Right atrium auricular region (tissue), 2 donors: Measurements from ENCODE around the gene MAJIN. TPM values are rescaled to one million over a fixed set of nuclear protein-coding genes. Genes with fewer than 3 reads are reported as not detected.
A peak's percentile ranks its signal among the peaks of the same experiment; 100 is the strongest.

Source experiments
- DNase-seq: peaks from one replicate; pipeline ENCODE4 v3.0.0-alpha.2; 2019; ENCODE audit warnings: low spot score
- H3K27ac ChIP-seq, 2 donors: fragments of 200-600 bp; sonication (generic); 1 replicate in 1 of 2; 2 replicates in 1 of 2; pipeline ENCODE4 v1.5.1; 2016 to 2019
- H3K27me3 ChIP-seq, 2 donors: fragments of 200-600 bp; sonication (generic); one replicate each; pipeline versions ENCODE4 v1.5.1 to v1.6.0; 2017 to 2019
- H3K36me3 ChIP-seq: fragments of 200-600 bp; sonication (generic); one replicate; pipeline ENCODE4 v1.5.1; 2016
- H3K4me1 ChIP-seq, 2 donors: fragments of 200-600 bp; sonication (generic); one replicate each; pipeline versions ENCODE4 v1.5.1 to v1.6.0; 2017 to 2019
- H3K4me3 ChIP-seq, 2 donors: fragments of 200-600 bp; sonication (generic); 1 replicate in 1 of 2; 2 replicates in 1 of 2; pipeline ENCODE4 v1.5.1; 2017 to 2019; ENCODE audit warnings: mild to moderate bottlenecking in 1 of 2, moderate library complexity in 1 of 2
- H3K9me3 ChIP-seq, 2 donors: fragments of 200-600 bp; sonication (generic); one replicate each; pipeline ENCODE4 v1.5.1; 2019
- total RNA-seq, 2 donors: library from RNA; depleted of rRNA; stranded (reverse); fragments of >200 nt; gene quantifications; one replicate each; pipeline ENCODE4 v1.1.0, GENCODE V29; 2016
- TF ChIP-seq, protein P1 (sequence below), 2 donors: fragments of 200-600 bp; sonication (generic); IDR thresholded peaks; one replicate each; pipeline ENCODE4 v1.5.1; 2019; ENCODE audit warnings: antibody characterized with exemption in 2 of 2

The MAJIN gene
- total RNA-seq, 2 donors from 2014 or later, result not detected

DNA sequence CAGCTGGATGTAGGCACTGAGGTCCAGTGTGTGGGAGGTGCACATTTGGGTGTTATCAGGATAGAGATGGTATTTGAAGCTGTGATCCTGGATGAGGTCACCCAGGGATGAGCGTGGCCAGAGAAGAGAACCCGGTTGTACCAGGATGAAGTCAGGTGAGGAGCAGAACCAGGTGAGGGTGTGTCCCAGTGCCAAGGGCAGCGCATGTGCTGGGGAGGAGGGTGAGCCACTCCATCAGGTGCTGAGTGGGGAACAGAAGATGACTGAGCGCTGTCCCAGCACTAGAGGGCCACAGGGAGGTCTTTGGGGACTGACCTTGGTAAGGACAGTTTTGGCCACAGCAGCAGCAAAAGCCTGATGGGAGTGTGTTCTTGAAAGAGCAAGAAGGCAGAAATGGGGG, 44.8 kb upstream of the MAJIN start:
- no peak overlapping the region for H3K4me3 ChIP-seq
- H3K27ac ChIP-seq, result no peak overlapping the region
- no peaks in the 10 kb centered on the region for H3K9me3 ChIP-seq
- H3K27me3 ChIP-seq, result no peaks in the 10 kb centered on the region
- TF ChIP-seq, protein P1, sequence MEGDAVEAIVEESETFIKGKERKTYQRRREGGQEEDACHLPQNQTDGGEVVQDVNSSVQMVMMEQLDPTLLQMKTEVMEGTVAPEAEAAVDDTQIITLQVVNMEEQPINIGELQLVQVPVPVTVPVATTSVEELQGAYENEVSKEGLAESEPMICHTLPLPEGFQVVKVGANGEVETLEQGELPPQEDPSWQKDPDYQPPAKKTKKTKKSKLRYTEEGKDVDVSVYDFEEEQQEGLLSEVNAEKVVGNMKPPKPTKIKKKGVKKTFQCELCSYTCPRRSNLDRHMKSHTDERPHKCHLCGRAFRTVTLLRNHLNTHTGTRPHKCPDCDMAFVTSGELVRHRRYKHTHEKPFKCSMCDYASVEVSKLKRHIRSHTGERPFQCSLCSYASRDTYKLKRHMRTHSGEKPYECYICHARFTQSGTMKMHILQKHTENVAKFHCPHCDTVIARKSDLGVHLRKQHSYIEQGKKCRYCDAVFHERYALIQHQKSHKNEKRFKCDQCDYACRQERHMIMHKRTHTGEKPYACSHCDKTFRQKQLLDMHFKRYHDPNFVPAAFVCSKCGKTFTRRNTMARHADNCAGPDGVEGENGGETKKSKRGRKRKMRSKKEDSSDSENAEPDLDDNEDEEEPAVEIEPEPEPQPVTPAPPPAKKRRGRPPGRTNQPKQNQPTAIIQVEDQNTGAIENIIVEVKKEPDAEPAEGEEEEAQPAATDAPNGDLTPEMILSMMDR (IDR thresholded peaks at IDR 0.05), result no peak
- peaks cover 21% of the 10 kb centered on the region for H3K36me3 ChIP-seq
- no peak for DNase-seq
- peaks cover 0 to 27% of the 10 kb centered on the region in 2 donors for H3K4me1 ChIP-seq

DNA sequence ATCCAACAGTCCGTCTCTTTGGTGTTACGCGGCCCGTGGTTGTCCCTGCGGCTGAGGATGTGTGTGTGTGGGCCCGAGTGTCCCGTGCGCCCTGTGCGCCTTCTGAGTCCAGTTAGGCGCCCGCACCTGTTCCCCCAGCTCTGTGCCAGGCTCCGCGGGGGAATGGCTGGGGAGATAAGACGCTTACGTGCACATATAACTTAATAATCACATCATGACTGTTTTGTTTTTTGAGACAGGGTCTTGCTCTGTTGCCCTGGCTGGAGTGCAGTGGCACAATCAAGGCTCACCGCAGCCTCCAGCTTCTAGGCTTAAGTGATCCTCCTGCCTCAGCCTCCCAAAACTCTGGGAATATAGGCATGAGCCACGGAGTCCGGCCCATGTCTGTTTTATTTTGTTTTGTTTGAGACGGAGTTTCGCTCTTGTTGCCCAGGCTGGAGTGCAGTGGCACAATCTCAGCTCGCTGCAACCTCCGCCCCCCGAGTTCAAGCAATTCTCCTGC, 42.9 kb upstream of the MAJIN start:
- Histone ChIP-seq H3K27ac (peak overlapping the region; percentile 97 to 100), H3K9me3 (no peaks in the 10 kb centered on the region), H3K27me3 (no peaks in the 10 kb centered on the region), H3K36me3 (peaks cover 10% of the 10 kb centered on the region), H3K4me1 (peaks cover 0 to 27% of the 10 kb centered on the region in 2 donors), H3K4me3 (peak overlapping the region; percentile 65 to 85)
- TF ChIP-seq, protein P1 (IDR thresholded peaks at IDR 0.05), result no peak
- DNase-seq, result peak; percentile 63

DNA sequence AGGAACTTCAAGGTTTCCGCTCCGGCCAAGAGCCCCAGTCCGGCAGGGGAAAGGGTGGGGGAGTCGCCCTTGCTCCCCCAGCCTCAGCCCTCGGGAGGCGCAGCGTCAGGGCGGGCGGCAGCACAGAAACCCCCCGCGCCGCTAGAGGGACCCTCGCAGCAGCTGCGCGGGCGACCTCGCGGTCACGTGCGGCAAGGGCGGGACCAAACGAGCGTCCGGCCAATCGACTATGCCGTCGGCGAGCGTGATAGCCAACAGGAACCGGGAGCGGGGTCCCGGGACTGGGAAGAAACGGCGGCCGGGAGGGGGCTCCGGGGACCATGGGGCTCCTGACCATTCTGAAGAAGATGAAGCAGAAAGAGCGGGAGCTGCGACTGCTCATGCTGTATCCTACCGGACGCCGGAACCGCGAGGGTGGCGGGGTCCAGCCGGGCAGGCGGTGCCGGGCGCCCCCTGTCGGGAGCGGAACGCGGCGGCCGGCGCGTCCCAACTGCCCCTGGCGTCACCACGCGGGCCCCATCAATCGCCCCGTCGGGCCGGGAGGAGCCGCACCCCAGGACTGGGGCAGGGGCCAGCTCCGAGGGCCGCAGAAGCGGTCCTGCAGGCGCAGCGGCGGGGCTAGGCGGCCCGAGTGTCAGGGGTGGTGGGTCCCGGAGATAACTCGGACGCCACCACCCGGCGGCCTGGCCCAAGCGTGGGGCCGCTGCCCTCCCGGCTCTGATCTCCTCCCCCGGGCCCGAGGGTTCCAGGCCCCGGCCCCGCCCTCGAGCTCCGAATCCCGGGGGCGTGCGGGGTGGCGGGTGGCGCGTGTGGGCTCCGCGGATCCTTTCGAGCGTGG, 42.2 kb upstream of the MAJIN start, which contains the start of gene ARL2:
TSS of gene ARL2 (plus strand) at position 273 of the 838 bp plus-strand sequence. CDS start at position 321, 48 bp downstream.
- peaks cover 0 to 27% of the 10 kb centered on the region in 2 donors for H3K4me1 ChIP-seq
- peak; percentile 90 for DNase-seq
- peak within 1 kb of the TSS; percentile 65 to 85 for H3K4me3 ChIP-seq
- H3K27ac ChIP-seq, result peak within 1 kb of the TSS; percentile 97 to 100
- H3K27me3 ChIP-seq, result no peaks in the 10 kb centered on the region
- TF ChIP-seq, protein P1 (IDR thresholded peaks at IDR 0.05), result peak; percentile 86 to 87
- H3K36me3 ChIP-seq, result peaks cover 6% of the 10 kb centered on the region
- H3K9me3 ChIP-seq, result no peaks in the 10 kb centered on the region

DNA sequence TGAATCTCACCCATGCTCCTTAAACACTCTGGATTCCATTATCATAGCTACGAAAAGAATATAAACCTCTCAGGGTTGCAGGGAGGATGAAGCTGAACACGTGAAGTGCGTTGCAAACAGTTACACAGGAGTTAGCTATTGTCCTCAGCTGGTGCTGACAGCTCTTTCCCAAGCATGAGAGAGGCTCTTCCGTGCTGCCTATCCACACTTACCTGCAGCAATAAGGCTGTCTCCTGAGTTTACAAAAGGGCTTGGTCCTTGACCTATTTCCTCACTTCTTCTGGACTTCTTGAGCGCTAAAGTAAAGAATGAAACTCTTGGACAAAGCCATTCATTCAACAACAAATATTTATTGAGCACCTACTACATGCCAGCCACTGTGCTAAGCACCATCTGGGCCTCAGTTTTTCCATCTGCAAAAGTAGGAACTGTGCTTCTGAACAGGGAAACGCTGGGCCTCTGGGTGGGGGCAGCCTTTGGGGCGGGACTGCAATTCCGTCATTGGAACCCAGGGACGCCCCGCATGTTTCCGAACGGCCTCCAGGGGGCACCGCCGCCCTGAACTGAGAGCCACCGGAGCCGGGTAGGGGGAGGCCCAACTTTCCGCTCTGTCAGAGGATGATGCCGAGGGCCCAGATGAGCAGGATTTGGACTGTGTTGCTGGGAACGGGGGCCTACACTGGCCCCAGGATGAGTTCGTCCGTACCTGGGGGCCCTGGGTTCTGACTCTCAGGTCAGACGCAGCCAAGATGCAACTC, 41.4 kb upstream of the MAJIN start:
- Histone ChIP-seq H3K4me1 (peaks cover 0 to 27% of the 10 kb centered on the region in 2 donors), H3K4me3 (peak overlapping the region; percentile 65 to 85), H3K36me3 (no peaks in the 10 kb centered on the region), H3K27me3 (no peaks in the 10 kb centered on the region), H3K9me3 (no peaks in the 10 kb centered on the region), H3K27ac (peak overlapping the region; percentile 97 to 100)
- TF ChIP-seq, protein P1 (IDR thresholded peaks at IDR 0.05), result peak; percentile 68 to 70
- DNase-seq, result peak; percentile 96

DNA sequence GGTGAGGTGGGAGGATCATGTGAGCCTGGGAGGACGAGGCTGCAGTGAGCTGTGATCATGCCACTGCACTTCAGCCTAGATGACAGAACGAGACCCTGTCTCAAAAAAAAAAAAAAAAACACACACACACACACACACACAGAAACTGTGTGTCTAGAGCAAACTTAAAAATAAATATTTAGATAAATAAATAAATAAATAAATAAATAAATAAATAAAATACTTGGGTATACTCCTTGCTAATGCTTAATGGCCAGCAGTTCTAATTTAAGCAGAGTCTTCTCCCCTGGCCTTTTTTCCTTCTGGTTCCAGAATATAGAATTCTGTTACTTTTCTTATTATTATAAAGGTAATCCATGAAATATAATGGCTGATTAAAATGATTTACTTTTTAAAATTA, 37.0 kb upstream of the MAJIN start:
- DNase-seq, result no peak
- Histone ChIP-seq H3K27me3 (no peaks in the 10 kb centered on the region), H3K27ac (no peak overlapping the region), H3K4me3 (no peak overlapping the region), H3K4me1 (peaks cover 0 to 7% of the 10 kb centered on the region in 2 donors), H3K36me3 (no peaks in the 10 kb centered on the region), H3K9me3 (no peaks in the 10 kb centered on the region)
- TF ChIP-seq, protein P1 (IDR thresholded peaks at IDR 0.05), result no peak
